Ascending aorta (tissue), 2 donors: Measurements from ENCODE around the gene BTNL2. TPM values are rescaled to one million over a fixed set of nuclear protein-coding genes. Genes with fewer than 3 reads are reported as not detected.
"Not testable (repeated sequence)": the region's sequence is repeated elsewhere in the genome, so short reads cannot be mapped to it uniquely, and the experiment has no call there.

Experiments used
- DNase-seq, 2 donors: peaks; one replicate each; pipeline ENCODE4 v3.0.0-alpha.2; 2019; ENCODE audit warnings: low spot score in 2 of 2
- H3K27ac ChIP-seq, 2 donors: fragments of 200-600 bp; sonication (generic); one replicate each; pipeline ENCODE4 v1.5.1; 2016 to 2017; ENCODE audit warnings: mild to moderate bottlenecking in 1 of 2
- H3K27me3 ChIP-seq: fragments of 200-600 bp; sonication (generic); one replicate; pipeline ENCODE4 v1.5.1; 2017
- H3K36me3 ChIP-seq, 2 donors: fragments of 200-600 bp; sonication (generic); one replicate each; pipeline ENCODE4 v1.5.1; 2016
- H3K4me1 ChIP-seq, 2 donors: fragments of 200-600 bp; sonication (generic); one replicate each; pipeline ENCODE4 v1.5.1; 2016 to 2017; ENCODE audit warnings: mild to moderate bottlenecking in 1 of 2
- H3K4me3 ChIP-seq, 2 donors: fragments of 200-600 bp; sonication (generic); one replicate each; pipeline ENCODE4 v1.5.1; 2016 to 2017; ENCODE audit warnings: mild to moderate bottlenecking in 1 of 2
- H3K9me3 ChIP-seq, 2 donors: fragments of 200-600 bp; sonication (generic); one replicate each; pipeline ENCODE4 v1.5.1; 2016
- intact Hi-C: fragments of 100-400 bp; cut with DNase I; formaldehyde crosslinking; loops from one replicate; pipeline ENCODE4 v1.15.1; 2023
- total RNA-seq: library from RNA; depleted of rRNA; stranded (reverse); fragments of >200 nt; gene quantifications from one replicate; pipeline ENCODE4 v1.1.0, GENCODE V29; 2016
- TF ChIP-seq, protein P1 (sequence below), 3 experiments: fragments of 200-600 bp in 2 of 3; fragments of 450-650 bp in 1 of 3; sonication (generic) in 2 of 3; IDR thresholded peaks; one replicate each; pipeline ENCODE4 v1.5.1; 2016 to 2019; ENCODE audit warnings: antibody characterized with exemption in 3 of 3, mild to moderate bottlenecking in 1 of 3, moderate library complexity in 1 of 3

The BTNL2 gene
- total RNA-seq, 1 donor from 2014 or later, result not detected

- DNase-seq, result no peak
- no peak overlapping the region for H3K27ac ChIP-seq
- no peaks in the 10 kb centered on the region for H3K9me3 ChIP-seq
- H3K4me1 ChIP-seq, result no peaks in the 10 kb centered on the region
- H3K4me3 ChIP-seq, result no peak overlapping the region
- no peaks in the 10 kb centered on the region for H3K27me3 ChIP-seq
- intact Hi-C loops, result no loop called here
- no peaks in the 10 kb centered on the region for H3K36me3 ChIP-seq
- TF ChIP-seq, protein P1, sequence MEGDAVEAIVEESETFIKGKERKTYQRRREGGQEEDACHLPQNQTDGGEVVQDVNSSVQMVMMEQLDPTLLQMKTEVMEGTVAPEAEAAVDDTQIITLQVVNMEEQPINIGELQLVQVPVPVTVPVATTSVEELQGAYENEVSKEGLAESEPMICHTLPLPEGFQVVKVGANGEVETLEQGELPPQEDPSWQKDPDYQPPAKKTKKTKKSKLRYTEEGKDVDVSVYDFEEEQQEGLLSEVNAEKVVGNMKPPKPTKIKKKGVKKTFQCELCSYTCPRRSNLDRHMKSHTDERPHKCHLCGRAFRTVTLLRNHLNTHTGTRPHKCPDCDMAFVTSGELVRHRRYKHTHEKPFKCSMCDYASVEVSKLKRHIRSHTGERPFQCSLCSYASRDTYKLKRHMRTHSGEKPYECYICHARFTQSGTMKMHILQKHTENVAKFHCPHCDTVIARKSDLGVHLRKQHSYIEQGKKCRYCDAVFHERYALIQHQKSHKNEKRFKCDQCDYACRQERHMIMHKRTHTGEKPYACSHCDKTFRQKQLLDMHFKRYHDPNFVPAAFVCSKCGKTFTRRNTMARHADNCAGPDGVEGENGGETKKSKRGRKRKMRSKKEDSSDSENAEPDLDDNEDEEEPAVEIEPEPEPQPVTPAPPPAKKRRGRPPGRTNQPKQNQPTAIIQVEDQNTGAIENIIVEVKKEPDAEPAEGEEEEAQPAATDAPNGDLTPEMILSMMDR (IDR thresholded peaks at IDR 0.05), result no peak
Measured at GRCh38 chr6:32367644-32368043, 39.3 kb downstream of the BTNL2 start.

GRCh38 chr6:32359225-32359624 lies 47.8 kb downstream of the BTNL2 start:
- H3K27ac ChIP-seq, DNase-seq, H3K4me3 ChIP-seq, H3K9me3 ChIP-seq, H3K27me3 ChIP-seq, H3K36me3 ChIP-seq, H3K4me1 ChIP-seq, intact Hi-C loops: not testable (repeated sequence)

GRCh38 chr6:32358548-32358947 lies 48.4 kb downstream of the BTNL2 start:
- H3K4me1 ChIP-seq, intact Hi-C loops, H3K27me3 ChIP-seq, DNase-seq, H3K36me3 ChIP-seq, H3K4me3 ChIP-seq, H3K9me3 ChIP-seq, H3K27ac ChIP-seq: not testable (repeated sequence)

DNA sequence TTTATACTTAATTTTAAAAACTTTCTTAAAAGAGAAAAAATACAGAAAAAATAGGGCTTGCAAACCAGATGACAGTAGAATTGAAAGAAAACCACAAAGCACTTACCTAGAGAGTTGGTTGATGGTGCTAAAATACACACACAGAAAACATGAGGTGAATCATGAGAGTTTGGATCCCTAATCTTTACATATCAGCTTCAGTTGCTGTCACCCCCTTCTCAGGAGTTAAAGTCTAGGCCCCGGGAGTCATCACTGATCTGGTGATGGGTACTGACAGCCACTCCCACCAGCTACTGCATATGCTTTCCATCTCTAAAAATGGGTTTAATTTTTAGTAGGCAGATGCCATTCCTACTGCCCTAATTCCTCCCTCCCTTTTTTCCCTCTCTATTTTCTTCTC lies 52.0 kb downstream of the BTNL2 start:
- Histone ChIP-seq H3K9me3 (no peaks in the 10 kb centered on the region), H3K27ac (no peak overlapping the region), H3K4me3 (no peak overlapping the region), H3K27me3 (no peaks in the 10 kb centered on the region), H3K4me1 (no peaks in the 10 kb centered on the region), H3K36me3 (no peaks in the 10 kb centered on the region)
- TF ChIP-seq, protein P1 (IDR thresholded peaks at IDR 0.05), result no peak
- DNase-seq, result no peak
- intact Hi-C loops, result no loop called here

DNA sequence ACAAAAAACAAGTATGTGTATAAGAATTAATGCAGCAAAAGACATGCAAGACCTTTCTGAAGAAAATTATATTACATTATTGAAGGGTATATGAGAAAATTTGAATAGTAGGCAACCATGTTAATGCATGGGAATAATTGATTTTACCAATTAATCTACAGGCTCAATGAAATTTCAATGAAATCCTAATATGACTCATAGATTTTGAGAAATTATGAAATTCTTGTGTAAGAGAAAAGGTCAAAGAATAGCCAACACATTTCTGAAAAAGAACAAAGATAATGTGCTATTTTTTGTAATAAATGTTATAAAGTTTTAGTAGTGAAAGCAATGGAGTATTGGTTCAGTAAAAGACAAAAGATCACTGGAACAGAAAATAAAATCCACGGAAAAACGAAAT lies 53.6 kb downstream of the BTNL2 start:
- Histone ChIP-seq H3K4me3 (no peak overlapping the region), H3K27ac (no peak overlapping the region), H3K36me3 (no peaks in the 10 kb centered on the region), H3K4me1 (no peaks in the 10 kb centered on the region), H3K9me3 (no peaks in the 10 kb centered on the region), H3K27me3 (no peaks in the 10 kb centered on the region)
- intact Hi-C loops, result no loop called here
- DNase-seq, result no peak
- TF ChIP-seq, protein P1 (IDR thresholded peaks at IDR 0.05), result no peak

Other genes starting within 250 kb of the BTNL2 start
- gene EGFL8, start 242.6 kb downstream of the BTNL2 start, total RNA-seq, result 9.4 TPM
- 136 TPM for gene AGPAT1, start 231.1 kb downstream of the BTNL2 start, total RNA-seq
- 73.0 TPM for gene RNF5, start 228.8 kb downstream of the BTNL2 start, total RNA-seq
- 6.1 TPM for gene AGER, start 222.9 kb downstream of the BTNL2 start, total RNA-seq
- 18.1 TPM for gene PBX2, start 217.0 kb downstream of the BTNL2 start, total RNA-seq
- gene GPSM3, start 214.5 kb downstream of the BTNL2 start, total RNA-seq, result 19.4 TPM
- 198 TPM for gene NOTCH4, start 183.1 kb downstream of the BTNL2 start, total RNA-seq
- gene TSBP1, start 35.3 kb downstream of the BTNL2 start, total RNA-seq, result not detected
- gene HLA-DRA, start 32.7 kb upstream of the BTNL2 start, total RNA-seq, result 220 TPM
- 19.9 TPM for gene HLA-DRB5, start 123.1 kb upstream of the BTNL2 start, total RNA-seq
- 82.5 TPM for gene HLA-DRB1, start 182.7 kb upstream of the BTNL2 start, total RNA-seq
- 2.0 TPM for gene HLA-DQA1, start 230.2 kb upstream of the BTNL2 start, total RNA-seq